GM12873 (cell line): Measurements from ENCODE around the gene CLRN2.

Experiments
- CTCF ChIP-seq: IDR thresholded peaks from 2 replicates; pipeline ENCODE4 v1.5.1; 2012; ENCODE audit warnings: low read depth, mild to moderate bottlenecking, moderate library complexity, low read length, control low read depth; ENCODE audit not compliant: insufficient read depth; ENCODE audit errors: missing control alignments

The CLRN2 gene

GRCh38 chr4:17531538-17532285, 16.7 kb downstream of the CLRN2 start:
- no peak for TF ChIP-seq CTCF

DNA sequence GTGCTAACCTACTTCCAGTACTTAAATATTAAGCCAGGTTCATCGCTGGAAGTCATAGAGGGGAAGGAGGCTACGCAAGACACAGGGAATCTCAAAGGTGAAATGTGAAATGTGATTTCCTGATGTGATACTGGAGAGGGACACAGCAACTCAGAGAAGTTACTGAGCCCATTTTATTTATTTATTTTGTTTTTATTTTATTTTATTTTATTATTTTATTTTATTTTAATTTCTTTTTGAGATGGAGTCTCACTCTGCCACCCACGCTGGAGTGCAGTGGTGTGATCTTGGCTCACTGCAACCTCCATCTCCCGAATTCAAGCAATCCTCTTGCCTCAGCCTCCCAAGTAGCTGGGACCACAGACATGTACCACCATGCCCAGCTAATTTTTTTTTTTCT, 19.7 kb downstream of the CLRN2 start:
- no peak for TF ChIP-seq CTCF

DNA sequence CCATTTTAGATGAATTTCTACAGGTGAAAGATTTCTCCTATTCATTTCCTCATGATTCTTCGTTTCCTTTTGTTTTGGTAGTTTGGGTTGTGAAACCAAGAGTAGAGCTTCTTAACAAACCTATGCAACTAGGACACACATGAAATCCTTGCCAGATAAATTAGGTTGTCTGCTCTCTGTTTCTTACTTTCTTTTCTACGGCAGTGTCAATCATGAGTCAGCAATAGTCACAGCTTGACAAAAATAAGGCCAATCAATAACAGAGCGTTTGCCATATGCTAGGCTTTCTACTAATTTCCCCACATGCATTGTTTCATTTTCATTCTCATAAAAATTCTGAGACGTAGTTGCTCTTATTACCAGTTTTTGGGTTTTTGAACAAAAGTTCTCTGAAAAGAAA, 20.3 kb downstream of the CLRN2 start:
- no peak for TF ChIP-seq CTCF

GRCh38 chr4:17535906-17536305, 20.9 kb downstream of the CLRN2 start:
- TF ChIP-seq CTCF, result no peak

- TF ChIP-seq CTCF, result no peak
Measured at GRCh38 chr4:17544205-17544604, 29.2 kb downstream of the CLRN2 start.

GRCh38 chr4:17544831-17545234, 29.9 kb downstream of the CLRN2 start:
- TF ChIP-seq CTCF, result no peak

DNA sequence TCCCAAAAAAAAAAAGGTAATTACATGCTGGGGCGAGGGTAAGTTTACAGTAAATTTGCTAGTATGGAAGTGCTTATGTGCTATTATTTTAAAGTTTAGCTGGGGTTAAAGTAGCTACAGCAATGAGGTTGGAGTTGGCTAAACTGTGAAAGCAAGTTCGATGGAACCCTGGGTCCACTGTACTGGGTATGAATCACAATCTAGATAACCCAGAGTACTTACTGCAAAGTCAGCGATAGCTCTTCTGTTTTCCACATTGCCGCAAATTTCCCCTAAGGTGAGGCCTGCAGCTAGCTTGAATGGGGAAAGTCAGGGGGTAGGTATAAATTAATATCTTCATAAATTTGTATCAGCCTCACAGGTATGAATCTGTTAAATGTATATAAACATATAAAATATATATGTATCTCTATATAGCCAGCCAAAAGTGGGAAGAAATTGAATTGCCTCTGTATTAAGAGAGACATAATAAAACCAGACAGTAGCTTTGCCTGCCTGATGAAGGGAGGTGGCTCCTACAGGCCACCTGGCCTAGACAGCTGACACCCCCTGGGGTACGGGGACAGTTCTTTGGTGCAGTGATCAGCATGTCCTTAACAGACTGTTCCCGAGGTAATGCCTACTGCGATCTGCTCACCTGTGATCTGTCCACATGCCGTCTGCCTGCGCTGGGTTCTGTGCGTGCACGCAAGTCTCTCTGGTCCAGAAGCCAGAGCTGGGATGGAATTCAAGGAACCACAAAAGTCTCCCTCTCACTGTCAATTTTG, 30.6 kb downstream of the CLRN2 start:
- TF ChIP-seq CTCF, result no peak
